Mesendoderm (in vitro differentiated cells): ENCODE results near the gene FAN1. TPM values are rescaled to one million over a fixed set of nuclear protein-coding genes. Genes with fewer than 3 reads are reported as not detected.
A peak's percentile ranks its signal among the peaks of the same experiment; 100 is the strongest.

ENCODE experiments used
- DNase-seq: peaks from one replicate; pipeline ENCODE4 v3.0.0; 2013
- H2AK5ac ChIP-seq: 2 replicates; pipeline ENCODE4 v1.6.1; 2013; ENCODE audit warnings: low read length, inconsistent platforms
- H2BK120ac ChIP-seq: 2 replicates; pipeline ENCODE4 v1.6.1; 2013; ENCODE audit warnings: low read depth, mild to moderate bottlenecking, low read length, moderate library complexity, mixed read lengths
- H2BK15ac ChIP-seq: replicated peaks from 2 replicates; pipeline ENCODE4 v1.6.1; 2013; ENCODE audit warnings: low read depth, mild to moderate bottlenecking, moderate library complexity
- H2BK5ac ChIP-seq: 2 replicates; pipeline ENCODE4 v1.6.1; 2013; ENCODE audit warnings: low read length, inconsistent platforms
- H3K18ac ChIP-seq: 2 replicates; pipeline ENCODE4 v1.6.1; 2013; ENCODE audit warnings: mild to moderate bottlenecking, low read length, mixed read lengths
- H3K23ac ChIP-seq: one replicate; pipeline ENCODE4 v1.6.1; 2013; ENCODE audit warnings: low read length
- H3K27ac ChIP-seq: 2 replicates; pipeline ENCODE4 v1.5.1; 2013; ENCODE audit warnings: low read depth, mild to moderate bottlenecking, inconsistent platforms, low read length, moderate library complexity
- H3K27me3 ChIP-seq: 2 replicates; pipeline ENCODE4 v1.6.1; 2013; ENCODE audit warnings: low read length, control low read depth, mild to moderate bottlenecking, inconsistent platforms; ENCODE audit not compliant: insufficient read depth, poor library complexity
- H3K36me3 ChIP-seq: 2 replicates; pipeline ENCODE4 v1.6.1; 2013; ENCODE audit warnings: low read length, inconsistent platforms; ENCODE audit not compliant: control insufficient read depth, insufficient read depth
- H3K4ac ChIP-seq: one replicate; pipeline ENCODE4 v1.6.1; 2013; ENCODE audit warnings: low read depth, mild to moderate bottlenecking, low read length, moderate library complexity
- H3K4me1 ChIP-seq: 2 replicates; pipeline ENCODE4 v1.6.1; 2013; ENCODE audit warnings: low read depth, low read length, inconsistent platforms; ENCODE audit not compliant: control insufficient read depth
- H3K4me2 ChIP-seq: 2 replicates; pipeline ENCODE4 v1.6.1; 2013; ENCODE audit warnings: low read length
- H3K4me3 ChIP-seq: 2 replicates; pipeline ENCODE4 v1.5.1; 2013; ENCODE audit warnings: mild to moderate bottlenecking, low read length
- H3K56ac ChIP-seq: one replicate; pipeline ENCODE4 v1.6.1; 2013; ENCODE audit warnings: low read length
- H3K79me1 ChIP-seq: 2 replicates; pipeline ENCODE4 v1.6.1; 2013; ENCODE audit warnings: low read length, inconsistent platforms
- H3K79me2 ChIP-seq: 2 replicates; pipeline ENCODE4 v1.6.1; 2013; ENCODE audit warnings: mild to moderate bottlenecking, low read length; ENCODE audit not compliant: control insufficient read depth, insufficient read depth
- H3K9ac ChIP-seq: 2 replicates; pipeline ENCODE4 v1.6.1; 2013; ENCODE audit warnings: low read length, inconsistent platforms
- H4K5ac ChIP-seq: one replicate; pipeline ENCODE4 v1.6.1; 2013; ENCODE audit warnings: low read length
- H4K8ac ChIP-seq: one replicate; pipeline ENCODE4 v1.6.1; 2013; ENCODE audit warnings: low read depth, mild to moderate bottlenecking, control low read depth, low read length, moderate library complexity
- WGBS: extraction: QIAGEN DNeasy Blood & Tissue Kit; methylation state at CpG from one replicate; pipeline ENCODE4 v1.1.7; 2013; ENCODE audit warnings: low lambda C conversion rate, missing lambda C conversion rate; ENCODE audit not compliant: insufficient coverage; ENCODE audit errors: extremely low coverage; 5-methylcytosine and 5-hydroxymethylcytosine counted together
- small RNA-seq: library from polyadenylated mRNA; stranded (forward); fragments of <200 nt; extraction: miRNeasy Mini kit (QIAGEN cat#:217004); gene quantifications from one replicate; pipeline ENCODE3, GENCODE V24; 2013; ENCODE audit not compliant: insufficient read depth

Gene FAN1

GRCh38 chr15:30990446-30991254 is 86.9 kb downstream of the FAN1 start:
- no peak for DNase-seq
- WGBS = no CpG with 5 or more reads among the region's 24 CpGs
- no peak overlapping the region for H4K8ac ChIP-seq
- H3K4me2 ChIP-seq = peak overlapping the region; percentile 76
- peaks cover 6% of the 10 kb centered on the region for H3K79me1 ChIP-seq
- H3K4me3 ChIP-seq = peak overlapping the region; percentile 83
- H3K9ac ChIP-seq = peak overlapping the region; percentile 84
- H3K18ac ChIP-seq = peak overlapping the region; percentile 91
- H3K36me3 ChIP-seq = no peaks in the 10 kb centered on the region
- no peak overlapping the region for H3K23ac ChIP-seq
- no peaks in the 10 kb centered on the region for H3K27me3 ChIP-seq
- H3K4ac ChIP-seq = peak overlapping the region; percentile 87
- H4K5ac ChIP-seq = no peak overlapping the region
- H2BK5ac ChIP-seq = no peak overlapping the region
- H3K4me1 ChIP-seq = no peaks in the 10 kb centered on the region
- peak overlapping the region; percentile 97 for H3K27ac ChIP-seq
- no peak overlapping the region for H2BK120ac ChIP-seq
- peak overlapping the region; percentile 94 for H3K56ac ChIP-seq
- peaks cover 4% of the 10 kb centered on the region for H3K79me2 ChIP-seq
- H2BK15ac ChIP-seq = no peak overlapping the region
- no peak overlapping the region for H2AK5ac ChIP-seq

- Histone ChIP-seq H3K79me1 (peaks cover 6% of the 10 kb centered on the region), H3K4me1 (no peaks in the 10 kb centered on the region), H2BK15ac (no peak within 1 kb of the TSS), H3K9ac (peak within 1 kb of the TSS; percentile 84), H3K4me2 (peak within 1 kb of the TSS; percentile 76), H2AK5ac (no peak within 1 kb of the TSS), H3K18ac (peak within 1 kb of the TSS; percentile 91), H3K27me3 (no peaks in the 10 kb centered on the region), H3K27ac (peak within 1 kb of the TSS; percentile 97), H2BK120ac (no peak within 1 kb of the TSS), H3K79me2 (peaks cover 4% of the 10 kb centered on the region), H3K4ac (peak within 1 kb of the TSS; percentile 87), H3K23ac (no peak within 1 kb of the TSS), H3K36me3 (no peaks in the 10 kb centered on the region), H3K56ac (peak within 1 kb of the TSS; percentile 94), H2BK5ac (peak within 1 kb of the TSS; percentile 63), H4K8ac (no peak within 1 kb of the TSS), H4K5ac (no peak within 1 kb of the TSS), H3K4me3 (peak within 1 kb of the TSS; percentile 83)
- no CpG with 5 or more reads among the region's 114 CpGs for WGBS
- DNase-seq = peak; percentile 88
Measured at GRCh38 chr15:30991255-30992235, 87.8 kb downstream of the FAN1 start, which contains the start of gene MTMR10. TSS of gene MTMR10 (minus strand) at chr15:30991628. CDS start at chr15:30991506, 122 bp downstream.

GRCh38 chr15:30992249-30992864 is 88.6 kb downstream of the FAN1 start:
- Histone ChIP-seq H3K79me2 (peaks cover 3% of the 10 kb centered on the region), H3K27me3 (no peaks in the 10 kb centered on the region), H3K18ac (peak overlapping the region; percentile 52), H3K27ac (peak overlapping the region; percentile 97), H3K36me3 (no peaks in the 10 kb centered on the region), H2AK5ac (no peak overlapping the region), H3K4me3 (peak overlapping the region; percentile 50), H3K4ac (peak overlapping the region; percentile 83), H2BK15ac (no peak overlapping the region), H3K4me2 (peak overlapping the region; percentile 60), H3K79me1 (peaks cover 3% of the 10 kb centered on the region), H3K56ac (peak overlapping the region; percentile 94), H3K9ac (peak overlapping the region; percentile 84), H2BK120ac (no peak overlapping the region), H2BK5ac (peak overlapping the region; percentile 63), H4K5ac (no peak overlapping the region), H4K8ac (no peak overlapping the region), H3K4me1 (no peaks in the 10 kb centered on the region), H3K23ac (no peak overlapping the region)
- no CpG with 5 or more reads among the region's 7 CpGs for whole genome bisulfite sequencing
- peak; percentile 38 for DNase-seq

Small RNA genes within 50 kb of the gene (small RNA-seq; reads per million reads assigned to genes)
- not detected for gene RNU6-466P
